ENCODE measurements around the gene ESR2.
A peak's percentile ranks its signal among the peaks of the same experiment; 100 is the strongest.
"Not testable (repeated sequence)": the region's sequence is repeated elsewhere in the genome, so short reads cannot be mapped to it uniquely, and the experiment has no call there.

The ESR2 gene

DNA sequence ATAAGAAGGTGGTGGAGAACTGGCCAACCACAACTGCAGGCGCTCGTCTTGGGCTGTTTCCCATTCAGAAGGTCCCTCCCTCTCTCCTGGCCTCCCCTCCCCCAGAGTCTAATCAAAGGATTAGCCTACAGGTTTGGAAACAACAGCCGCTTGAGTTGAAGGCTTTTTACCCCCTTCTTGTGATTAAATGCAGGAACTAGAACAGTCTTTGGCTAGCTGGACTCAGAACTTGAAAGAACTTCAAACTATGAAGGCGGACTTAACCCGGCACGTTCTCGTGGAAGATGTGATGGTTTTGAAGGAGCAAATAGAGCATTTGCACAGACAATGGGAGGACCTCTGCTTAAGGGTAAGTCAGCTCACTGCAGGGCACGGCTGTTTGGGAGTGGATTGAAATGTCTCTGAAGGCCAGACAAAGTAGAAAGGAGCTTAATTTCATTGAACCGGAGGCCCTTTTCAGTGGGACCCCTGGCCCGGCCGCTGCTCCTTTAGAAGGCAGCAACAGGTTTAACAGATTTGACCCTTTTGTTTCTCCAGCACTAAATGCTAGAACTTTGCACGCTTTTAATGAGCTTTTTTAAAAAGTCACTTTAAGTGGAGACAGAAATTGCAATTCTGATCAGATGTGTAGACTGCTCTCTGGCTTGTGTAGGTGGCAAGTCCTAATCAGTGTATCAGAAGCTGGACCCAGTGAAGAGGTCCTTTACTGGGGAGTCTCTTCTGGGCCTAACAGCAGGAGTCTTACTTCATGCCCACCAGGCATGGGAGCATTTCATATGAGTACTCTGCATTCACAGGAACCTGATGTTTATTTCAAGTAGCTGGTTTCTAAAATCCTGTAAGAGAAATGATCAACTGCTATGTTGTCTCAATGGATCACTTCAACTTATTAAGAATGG lies 107.7 kb downstream of the ESR2 start:
- no peak for DNase-seq
- in situ Hi-C loops (cut with HindIII; ENCODE audit: low pct_ligation_motif_present, low pct_unique_long_range_greater_than_20kb, low sequenced_read_pairs): no loop called here

DNA sequence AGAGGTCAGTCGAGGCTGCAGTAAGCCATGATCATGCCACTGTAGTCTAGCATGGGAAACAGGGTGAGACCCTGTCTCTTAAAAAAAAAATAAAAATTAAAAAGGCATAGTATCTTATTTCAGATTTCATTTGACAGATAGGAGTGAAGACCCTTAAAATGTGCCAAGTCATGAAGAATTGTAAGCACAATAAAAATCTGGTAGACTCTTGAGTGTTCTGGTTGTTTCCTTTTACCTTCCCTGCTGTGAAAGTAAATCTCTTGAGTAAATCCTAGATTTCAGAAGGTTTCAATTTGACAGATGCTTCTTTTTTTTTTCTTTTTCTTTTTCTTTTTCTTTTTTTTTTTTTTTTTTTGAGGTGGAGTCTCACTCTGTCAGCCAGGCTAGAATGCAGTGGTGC lies 109.0 kb downstream of the ESR2 start:
- in situ Hi-C loops (cut with HindIII; ENCODE audit: low pct_ligation_motif_present, low pct_unique_long_range_greater_than_20kb, low sequenced_read_pairs): no loop called here
- DNase-seq: no peak

DNA sequence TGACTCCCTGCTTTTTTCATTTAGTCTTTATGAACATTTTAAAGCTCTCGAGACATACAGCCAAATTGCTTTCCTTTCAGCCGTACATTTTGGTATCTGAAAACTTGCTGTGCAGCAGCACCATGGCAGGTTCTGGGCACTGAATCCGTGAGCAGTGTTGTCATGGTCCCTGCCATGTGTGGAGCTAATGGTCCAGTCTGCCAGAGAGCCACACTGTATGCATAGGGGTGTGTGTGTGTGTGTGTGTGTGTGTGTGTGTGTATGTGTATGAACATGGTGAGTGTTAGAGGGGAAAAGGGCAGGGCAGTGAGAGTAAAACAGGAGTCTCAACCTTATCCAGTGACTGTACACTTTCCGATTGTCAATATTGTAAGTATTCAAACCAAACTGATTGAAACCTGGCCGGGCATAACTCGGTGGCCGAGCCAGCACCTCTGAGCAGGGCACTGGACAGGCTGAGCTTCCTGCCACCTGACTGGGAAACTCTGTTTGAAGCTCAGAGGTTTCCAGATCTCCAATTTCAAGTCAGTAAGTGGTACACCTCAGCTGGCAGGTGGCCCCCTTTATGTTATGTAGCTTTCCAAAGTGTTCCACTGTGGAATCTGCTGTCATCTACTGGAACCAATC lies 110.0 kb downstream of the ESR2 start:
- no peak for DNase-seq
- in situ Hi-C loops (cut with HindIII; ENCODE audit: low pct_ligation_motif_present, low pct_unique_long_range_greater_than_20kb, low sequenced_read_pairs): no loop called here

DNA sequence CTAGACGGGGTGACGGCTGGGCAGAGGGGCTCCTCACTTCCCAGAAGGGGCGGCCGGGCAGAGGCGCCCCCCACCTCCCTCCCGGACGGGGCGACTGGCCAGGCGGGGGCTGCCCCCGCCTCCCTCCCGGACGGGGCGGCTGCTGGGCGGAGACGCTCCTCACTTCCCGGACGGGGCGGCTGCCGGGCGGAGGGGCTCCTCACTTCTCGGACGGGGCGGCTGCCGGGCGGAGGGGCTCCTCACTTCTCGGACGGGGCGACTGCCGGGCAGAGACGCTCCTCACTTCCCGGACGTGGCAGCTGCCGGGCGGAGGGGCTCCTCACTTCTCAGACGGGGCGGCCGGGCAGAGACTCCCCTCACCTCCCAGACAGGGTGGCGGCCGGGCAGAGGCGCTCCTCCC lies 111.3 kb downstream of the ESR2 start:
- DNase-seq; in situ Hi-C loops (cut with HindIII; ENCODE audit: low pct_ligation_motif_present, low pct_unique_long_range_greater_than_20kb, low sequenced_read_pairs): not testable (repeated sequence)

DNA sequence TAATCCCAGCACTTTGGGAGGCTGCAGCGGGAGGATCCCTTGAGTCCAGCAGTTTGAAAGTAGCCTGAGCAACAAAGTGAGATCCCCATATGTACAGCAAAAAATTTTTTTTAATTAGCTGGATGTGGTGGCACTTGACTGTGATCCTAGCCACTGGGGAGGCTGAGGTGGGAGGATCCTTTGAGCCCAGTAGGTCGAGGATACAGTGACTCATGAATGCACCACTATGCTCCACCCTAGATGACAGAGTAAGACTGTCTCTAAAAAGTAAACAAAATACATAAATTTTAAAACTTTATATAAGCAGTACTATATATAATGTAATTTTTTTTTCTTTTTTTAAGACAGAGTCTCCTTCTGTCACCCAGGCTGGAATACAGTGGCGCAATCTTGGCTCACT lies 115.4 kb downstream of the ESR2 start:
- in situ Hi-C loops (cut with HindIII; ENCODE audit: low pct_ligation_motif_present, low pct_unique_long_range_greater_than_20kb, low sequenced_read_pairs): no loop called here
- no peak for DNase-seq

DNA sequence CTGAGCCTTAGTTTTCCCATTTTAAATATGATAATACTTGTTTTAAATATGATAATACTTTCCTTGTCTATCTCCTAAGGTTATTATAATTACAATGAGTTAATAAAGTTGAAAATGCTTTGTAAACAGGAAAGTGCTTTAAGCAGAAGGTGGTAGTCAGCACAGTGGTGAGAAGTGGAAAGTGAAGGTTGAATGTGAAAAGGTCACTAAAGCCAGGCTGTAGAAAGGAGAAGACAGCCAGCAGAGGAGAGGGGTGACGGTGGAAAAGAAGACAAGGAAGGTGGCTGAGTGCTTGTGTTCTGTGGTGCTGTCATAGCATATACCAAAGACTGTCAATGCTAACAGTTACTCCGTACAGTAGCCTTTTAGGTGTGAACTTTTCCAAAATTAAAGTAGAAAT lies 117.8 kb downstream of the ESR2 start:
- DNase-seq: no peak
- in situ Hi-C loops (cut with HindIII; ENCODE audit: low pct_ligation_motif_present, low pct_unique_long_range_greater_than_20kb, low sequenced_read_pairs): no loop called here

DNA sequence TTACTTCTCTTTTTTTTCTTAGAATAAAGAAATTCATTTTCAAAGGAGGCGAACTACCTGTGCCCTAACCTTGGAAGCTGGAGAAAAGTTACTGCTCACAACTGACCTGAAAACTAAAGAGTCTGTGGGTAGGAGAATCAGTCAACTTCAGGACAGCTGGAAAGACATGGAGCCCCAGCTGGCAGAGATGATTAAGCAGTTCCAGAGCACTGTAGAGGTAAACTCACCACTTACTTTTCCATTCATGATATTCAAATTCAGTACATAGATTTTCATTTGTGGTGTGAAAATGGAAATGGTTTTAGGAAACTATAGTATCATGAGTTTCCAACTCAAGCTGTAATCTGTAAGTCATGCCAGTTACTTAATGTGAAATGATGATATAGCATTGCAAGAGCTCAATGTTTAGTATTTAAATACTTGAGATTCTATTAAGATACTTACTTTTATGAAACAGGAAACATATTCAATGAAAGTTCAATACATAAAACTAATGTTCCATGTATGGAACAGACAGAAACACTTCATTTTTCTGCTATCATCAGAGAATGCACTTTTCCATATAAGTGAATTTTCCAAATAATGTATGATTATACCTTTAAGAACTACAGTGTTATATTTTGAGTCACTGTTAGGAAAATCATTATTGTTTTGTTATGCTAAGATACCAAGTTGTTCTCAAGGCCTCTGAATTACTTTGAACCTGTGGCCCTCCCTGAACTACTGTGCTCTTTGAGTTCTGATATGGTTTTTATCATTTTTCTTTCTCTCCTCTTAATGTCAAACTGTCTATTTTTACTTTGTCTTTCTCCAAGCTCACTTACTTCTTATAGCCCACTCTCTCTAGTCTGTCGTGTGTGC lies 119.0 kb downstream of the ESR2 start:
- no peak for DNase-seq
- in situ Hi-C loops (cut with HindIII; ENCODE audit: low pct_ligation_motif_present, low pct_unique_long_range_greater_than_20kb, low sequenced_read_pairs): no loop called here

DNA sequence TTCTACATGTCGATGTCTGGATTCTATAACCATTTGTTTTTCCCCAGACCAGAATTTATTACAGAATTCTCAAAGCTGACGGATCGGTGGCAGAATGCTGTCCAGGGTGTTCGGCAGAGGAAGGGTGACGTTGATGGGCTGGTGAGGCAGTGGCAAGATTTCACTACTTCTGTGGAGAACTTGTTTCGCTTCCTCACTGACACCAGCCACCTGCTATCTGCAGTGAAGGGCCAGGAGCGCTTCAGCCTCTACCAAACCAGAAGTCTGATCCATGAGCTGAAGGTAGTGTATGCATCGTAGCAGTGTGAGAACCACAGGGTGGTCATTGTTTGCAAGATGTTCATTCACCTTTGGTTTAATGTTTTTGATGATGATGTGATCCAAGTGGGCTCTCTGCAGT lies 124.0 kb downstream of the ESR2 start:
- in situ Hi-C loops (cut with HindIII; ENCODE audit: low pct_ligation_motif_present, low pct_unique_long_range_greater_than_20kb, low sequenced_read_pairs): no loop called here
- DNase-seq: no peak

DNA sequence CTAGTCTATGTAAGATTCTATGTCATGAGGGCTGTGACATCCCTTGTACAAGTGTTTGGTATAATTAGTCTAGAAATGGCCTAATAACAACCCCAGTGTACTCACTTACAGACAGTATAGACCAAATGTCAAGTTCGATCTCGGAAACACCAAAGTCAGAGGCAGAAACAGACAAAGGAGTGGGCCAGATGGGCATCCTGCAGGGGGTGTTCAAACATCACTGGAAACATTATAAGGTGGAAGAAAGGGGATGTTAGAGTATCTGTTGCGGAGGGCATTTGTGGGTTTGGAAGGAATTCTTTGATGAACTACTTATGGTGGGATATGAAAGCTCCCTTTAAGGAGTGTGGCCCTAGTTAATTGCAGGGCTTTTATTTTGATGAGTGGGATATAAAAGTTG lies 134.6 kb downstream of the ESR2 start:
- no peak for DNase-seq
- in situ Hi-C loops (cut with HindIII; ENCODE audit: low pct_ligation_motif_present, low pct_unique_long_range_greater_than_20kb, low sequenced_read_pairs): no loop called here

DNA sequence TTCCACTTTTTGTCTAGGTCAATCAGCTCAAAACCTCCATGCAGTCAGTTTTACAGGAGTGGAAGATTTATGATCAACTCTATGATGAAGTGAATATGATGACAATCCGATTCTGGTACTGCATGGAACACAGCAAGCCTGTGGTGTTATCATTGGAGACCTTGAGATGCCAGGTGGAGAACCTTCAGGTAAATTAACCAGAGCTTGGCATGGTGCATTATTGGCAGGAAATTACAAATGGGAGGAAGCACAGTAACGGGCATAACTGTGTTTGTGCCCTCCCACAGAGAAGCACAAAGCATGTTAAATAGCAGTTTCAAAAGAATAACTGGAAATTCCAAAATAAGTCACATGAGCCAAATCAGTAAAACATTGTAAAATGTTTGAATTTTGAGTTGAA lies 135.6 kb downstream of the ESR2 start:
- no peak for DNase-seq
- in situ Hi-C loops (cut with HindIII; ENCODE audit: low pct_ligation_motif_present, low pct_unique_long_range_greater_than_20kb, low sequenced_read_pairs): no loop called here

DNA sequence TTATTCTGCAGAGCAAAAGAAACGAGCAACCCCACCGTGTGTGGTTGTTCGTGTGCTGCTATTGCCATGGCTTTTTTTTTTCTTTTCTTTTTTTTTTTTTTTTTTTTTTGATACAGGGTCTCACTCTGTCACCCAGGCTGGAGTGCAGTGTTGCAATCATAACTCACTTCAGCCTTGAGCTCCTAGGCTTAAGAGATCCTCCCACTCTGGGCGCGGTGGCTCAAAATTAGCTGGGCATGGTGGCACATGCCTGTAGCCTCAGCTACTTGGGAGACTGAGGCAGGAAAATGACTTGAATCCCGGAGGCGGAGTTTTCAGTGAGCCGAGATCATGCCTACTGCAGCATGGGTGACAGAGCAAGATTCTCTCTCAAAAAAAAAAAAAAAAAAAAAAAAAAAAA lies 144.2 kb downstream of the ESR2 start:
- DNase-seq: no peak
- in situ Hi-C loops (cut with HindIII; ENCODE audit: low pct_ligation_motif_present, low pct_unique_long_range_greater_than_20kb, low sequenced_read_pairs): no loop called here

DNA sequence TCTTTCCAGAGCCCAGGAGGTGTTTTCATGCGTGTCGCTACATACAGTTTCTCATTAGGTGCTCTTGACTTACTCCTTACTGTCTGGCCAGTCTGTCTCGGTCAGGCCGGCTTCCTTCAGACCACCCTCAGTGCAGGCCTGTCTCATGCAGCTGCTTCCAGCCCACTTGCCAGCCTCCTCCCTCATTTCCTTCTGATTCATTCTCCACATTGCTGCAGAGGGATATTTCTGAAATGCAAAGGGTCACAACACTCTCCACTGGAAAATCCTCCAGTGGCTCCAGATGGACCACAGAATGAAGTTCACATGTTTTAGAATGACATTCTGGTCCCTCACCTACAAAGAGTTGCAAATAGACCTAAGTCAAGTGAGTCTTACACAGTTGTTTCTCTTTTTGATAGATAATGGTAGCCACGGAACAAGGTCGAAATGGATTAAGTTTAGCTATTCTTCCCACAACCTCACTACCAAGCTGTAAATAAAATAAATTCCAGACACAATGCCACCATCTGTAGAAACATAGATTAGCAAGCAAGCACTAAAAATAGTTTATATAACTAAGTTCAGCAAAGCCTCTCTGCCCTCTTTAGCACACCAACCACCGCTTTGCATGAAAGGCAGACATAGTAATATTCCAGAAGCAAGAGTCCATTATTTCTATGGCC lies 146.9 kb downstream of the ESR2 start:
- DNase-seq: no peak
- in situ Hi-C loops (cut with HindIII; ENCODE audit: low pct_ligation_motif_present, low pct_unique_long_range_greater_than_20kb, low sequenced_read_pairs): no loop called here

DNA sequence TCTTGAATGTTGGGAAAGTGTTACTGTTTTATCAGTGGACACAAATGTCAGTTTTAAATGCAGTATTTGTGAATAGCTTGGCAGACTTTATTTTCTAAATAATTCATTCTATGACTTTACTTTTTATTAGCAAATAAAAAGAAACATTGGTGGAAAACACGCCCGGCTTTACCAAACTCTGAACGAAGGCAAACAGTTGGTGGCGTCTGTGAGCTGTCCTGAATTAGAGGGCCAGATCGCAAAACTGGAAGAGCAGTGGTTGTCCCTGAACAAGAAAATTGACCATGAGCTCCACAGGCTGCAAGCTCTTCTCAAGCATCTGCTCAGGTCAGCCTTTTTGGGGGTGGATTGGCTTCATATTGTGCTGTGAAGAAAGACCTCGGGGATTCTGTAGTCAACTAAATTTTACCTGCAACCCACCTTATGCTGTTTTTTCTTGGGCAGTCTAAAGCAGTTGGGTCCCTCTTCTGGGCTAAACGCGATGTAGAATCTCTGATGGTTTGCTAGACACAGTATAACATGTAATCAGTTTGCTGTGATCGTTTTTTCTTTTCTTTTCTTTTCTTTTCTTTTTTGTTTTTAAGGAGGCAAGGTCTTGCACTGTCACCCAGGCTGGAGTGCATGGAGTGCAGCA lies 156.4 kb downstream of the ESR2 start:
- DNase-seq: peak; percentile 6
- in situ Hi-C loops (cut with HindIII; ENCODE audit: low pct_ligation_motif_present, low pct_unique_long_range_greater_than_20kb, low sequenced_read_pairs): no loop called here

DNA sequence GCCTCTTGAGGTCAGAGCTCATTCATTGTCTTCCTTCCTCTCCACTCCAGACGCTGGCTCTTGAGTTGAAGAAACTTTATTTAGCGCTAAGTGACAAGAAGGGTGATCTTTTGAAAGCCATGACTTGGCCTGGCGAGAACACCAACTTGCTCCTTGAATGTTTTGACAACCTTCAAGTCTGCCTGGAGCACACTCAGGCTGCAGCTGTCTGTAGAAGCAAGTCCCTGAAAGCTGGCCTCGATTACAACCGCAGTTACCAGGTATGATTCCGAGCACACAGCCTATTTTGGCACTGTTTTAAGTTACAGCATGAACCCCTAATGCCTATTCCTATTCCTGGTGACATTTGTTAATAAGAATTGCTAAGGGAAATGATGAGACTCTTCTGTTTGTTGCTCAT lies 167.6 kb downstream of the ESR2 start:
- no peak for DNase-seq
- in situ Hi-C loops (cut with HindIII; ENCODE audit: low pct_ligation_motif_present, low pct_unique_long_range_greater_than_20kb, low sequenced_read_pairs): no loop called here

DNA sequence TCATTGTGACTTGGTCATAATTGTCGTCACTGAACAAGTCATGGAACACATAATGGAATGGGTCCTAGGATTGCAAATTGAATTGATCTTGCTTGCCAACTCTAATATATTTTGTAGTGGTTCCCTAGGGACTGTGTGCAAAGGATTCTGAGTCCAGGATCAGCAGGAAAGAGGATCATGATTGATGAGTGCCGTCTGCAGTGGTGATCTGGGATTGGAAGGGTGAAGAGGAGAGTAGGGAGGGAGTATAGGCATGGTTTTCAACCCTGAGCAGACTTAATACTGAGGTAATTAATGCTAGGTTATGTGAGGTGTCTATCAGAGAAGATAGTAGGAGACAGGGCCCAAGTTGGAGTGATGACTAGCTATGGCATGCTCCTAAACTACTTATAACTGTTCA lies 168.9 kb downstream of the ESR2 start:
- in situ Hi-C loops (cut with HindIII; ENCODE audit: low pct_ligation_motif_present, low pct_unique_long_range_greater_than_20kb, low sequenced_read_pairs): no loop called here
- no peak for DNase-seq

DNA sequence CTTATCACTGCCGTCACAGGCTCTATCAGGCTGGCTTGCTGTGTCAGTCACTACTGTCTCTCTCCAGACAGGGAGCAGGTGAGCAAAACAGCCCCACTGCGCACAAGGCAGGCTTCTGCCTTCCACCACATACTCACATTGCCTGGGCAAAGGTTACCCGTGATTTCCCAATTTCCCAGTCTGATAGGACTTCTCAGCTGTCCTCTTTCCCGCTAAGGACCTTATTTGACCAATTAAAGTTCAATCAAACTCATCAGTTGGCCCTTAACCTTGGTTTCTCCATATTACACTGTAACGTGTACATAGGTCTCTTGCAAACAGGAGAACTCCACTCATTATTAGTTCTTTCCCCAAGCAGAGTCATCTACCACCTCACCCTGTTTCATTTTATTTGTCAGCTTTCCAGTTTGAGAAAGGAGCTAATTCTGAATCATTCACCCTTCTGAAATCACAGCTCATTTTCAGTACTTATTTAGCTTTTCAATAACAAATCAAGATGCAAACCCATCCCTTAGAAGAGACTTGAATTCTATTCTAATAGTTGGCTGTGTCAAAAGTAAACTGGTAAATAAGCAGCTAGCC lies 170.8 kb downstream of the ESR2 start:
- no peak for DNase-seq
- in situ Hi-C loops (cut with HindIII; ENCODE audit: low pct_ligation_motif_present, low pct_unique_long_range_greater_than_20kb, low sequenced_read_pairs): no loop called here

DNA sequence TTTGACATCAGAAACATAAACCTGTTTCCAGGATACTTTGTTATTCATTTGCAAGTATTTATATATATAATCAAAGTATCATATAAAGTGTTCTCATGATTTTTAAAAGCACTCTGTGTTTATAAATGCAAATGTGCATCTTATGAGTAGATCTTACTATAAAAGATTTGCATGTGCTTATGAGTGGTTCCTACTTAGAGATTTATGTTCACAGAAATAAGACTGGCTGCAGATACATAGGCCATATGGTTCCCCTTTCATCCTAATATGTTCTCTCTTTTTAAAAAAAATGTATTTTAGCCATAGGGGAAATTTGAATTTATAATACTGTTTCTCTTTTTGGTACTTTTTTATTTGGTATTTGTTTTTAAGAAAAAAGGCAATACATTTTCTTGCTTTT lies 174.2 kb downstream of the ESR2 start:
- no peak for DNase-seq
- in situ Hi-C loops (cut with HindIII; ENCODE audit: low pct_ligation_motif_present, low pct_unique_long_range_greater_than_20kb, low sequenced_read_pairs): no loop called here

DNA sequence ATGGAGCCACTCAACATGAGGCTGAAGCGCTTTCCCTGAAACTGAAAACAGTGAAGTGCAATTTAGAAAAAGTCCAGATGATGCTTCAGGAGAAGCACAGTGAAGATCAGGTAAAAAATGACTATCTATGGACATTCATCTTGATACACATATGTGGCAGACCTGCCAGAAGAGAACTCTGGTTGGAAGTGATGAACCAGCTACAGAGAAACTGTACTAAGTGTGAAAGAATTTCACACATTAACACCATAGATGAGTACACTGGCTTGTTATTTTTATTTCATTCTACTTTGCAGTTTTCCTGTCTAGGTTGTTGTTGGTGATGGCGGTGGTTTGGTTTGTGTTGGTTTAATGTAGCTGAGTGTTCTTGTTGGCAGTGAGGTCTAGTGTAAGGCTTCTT lies 174.7 kb downstream of the ESR2 start:
- in situ Hi-C loops (cut with HindIII; ENCODE audit: low pct_ligation_motif_present, low pct_unique_long_range_greater_than_20kb, low sequenced_read_pairs): no loop called here
- no peak for DNase-seq
